DND-41 (cell line): ENCODE measurements around the gene DTYMK.

Experiments used
- ATAC-seq: fragments of 200-7000 bp; cut with Tn5 transposase; 3 replicates; pipeline ENCODE4 v1.9.1; 2021; ENCODE audit warnings: low read depth; ENCODE audit not compliant: insufficient read depth
- DNase-seq: peaks from one replicate; pipeline ENCODE4 v3.0.0-alpha.2; 2020
- H2AFZ ChIP-seq: 2 replicates; pipeline ENCODE4 v1.6.0; 2012; ENCODE audit warnings: low read depth, low read length
- H3K27ac ChIP-seq: 2 replicates; pipeline ENCODE4 v1.5.1; 2012; ENCODE audit warnings: low read length, inconsistent platforms
- H3K27me3 ChIP-seq: fragments of 200-600 bp; sonication (generic); 2 replicates; pipeline ENCODE4 v1.6.0; 2012; ENCODE audit warnings: low read length, mild to moderate bottlenecking, inconsistent platforms; ENCODE audit not compliant: insufficient read depth, poor library complexity
- H3K36me3 ChIP-seq: 2 replicates; pipeline ENCODE4 v1.5.1; 2012; ENCODE audit warnings: low read length, inconsistent platforms; ENCODE audit not compliant: insufficient read depth
- H3K4me1 ChIP-seq: 2 replicates; pipeline ENCODE4 v1.5.1; 2012; ENCODE audit warnings: mild to moderate bottlenecking, low read length; ENCODE audit not compliant: insufficient read depth
- H3K4me2 ChIP-seq: 2 replicates; pipeline ENCODE4 v1.6.0; 2012; ENCODE audit warnings: mild to moderate bottlenecking, moderate library complexity, low read length, inconsistent platforms; ENCODE audit not compliant: insufficient read depth
- H3K4me3 ChIP-seq, 2 experiments: fragments of 200-600 bp in 1 of 2; shearing (Covaris generic) in 1 of 2; 2 replicates each; pipeline ENCODE4 v1.5.1; 2012 to 2016; ENCODE audit warnings: inconsistent platforms in 2 of 2, low read length in 2 of 2, mild to moderate bottlenecking in 2 of 2, low read depth in 1 of 2, moderate library complexity in 1 of 2
- H3K79me2 ChIP-seq: 2 replicates; pipeline ENCODE4 v1.6.0; 2012; ENCODE audit warnings: low read length, inconsistent platforms; ENCODE audit not compliant: insufficient read depth
- H3K9ac ChIP-seq: 2 replicates; pipeline ENCODE4 v1.6.0; 2012; ENCODE audit warnings: low read depth, mild to moderate bottlenecking, inconsistent platforms, low read length, moderate library complexity
- H3K9me3 ChIP-seq: 2 replicates; pipeline ENCODE4 v1.5.1; 2012; ENCODE audit warnings: low read length, moderate library complexity, mild to moderate bottlenecking, inconsistent platforms; ENCODE audit not compliant: insufficient read depth, severe bottlenecking
- H4K20me1 ChIP-seq: 2 replicates; pipeline ENCODE4 v1.6.0; 2012; ENCODE audit warnings: low read length; ENCODE audit not compliant: insufficient read depth
- EZH2 ChIP-seq: IDR thresholded peaks from 3 replicates; pipeline ENCODE4 v1.6.1; 2012; ENCODE audit warnings: borderline replicate concordance, low read depth, mild to moderate bottlenecking, moderate library complexity, low read length, inconsistent platforms; ENCODE audit not compliant: severe bottlenecking
- TF ChIP-seq, protein P1 (sequence below): IDR thresholded peaks from 2 replicates; pipeline ENCODE4 v1.5.1; 2012; ENCODE audit warnings: borderline replicate concordance, low read length, moderate library complexity, mild to moderate bottlenecking; ENCODE audit not compliant: poor library complexity, severe bottlenecking; ENCODE audit errors: extremely low read depth

DTYMK gene

DNA sequence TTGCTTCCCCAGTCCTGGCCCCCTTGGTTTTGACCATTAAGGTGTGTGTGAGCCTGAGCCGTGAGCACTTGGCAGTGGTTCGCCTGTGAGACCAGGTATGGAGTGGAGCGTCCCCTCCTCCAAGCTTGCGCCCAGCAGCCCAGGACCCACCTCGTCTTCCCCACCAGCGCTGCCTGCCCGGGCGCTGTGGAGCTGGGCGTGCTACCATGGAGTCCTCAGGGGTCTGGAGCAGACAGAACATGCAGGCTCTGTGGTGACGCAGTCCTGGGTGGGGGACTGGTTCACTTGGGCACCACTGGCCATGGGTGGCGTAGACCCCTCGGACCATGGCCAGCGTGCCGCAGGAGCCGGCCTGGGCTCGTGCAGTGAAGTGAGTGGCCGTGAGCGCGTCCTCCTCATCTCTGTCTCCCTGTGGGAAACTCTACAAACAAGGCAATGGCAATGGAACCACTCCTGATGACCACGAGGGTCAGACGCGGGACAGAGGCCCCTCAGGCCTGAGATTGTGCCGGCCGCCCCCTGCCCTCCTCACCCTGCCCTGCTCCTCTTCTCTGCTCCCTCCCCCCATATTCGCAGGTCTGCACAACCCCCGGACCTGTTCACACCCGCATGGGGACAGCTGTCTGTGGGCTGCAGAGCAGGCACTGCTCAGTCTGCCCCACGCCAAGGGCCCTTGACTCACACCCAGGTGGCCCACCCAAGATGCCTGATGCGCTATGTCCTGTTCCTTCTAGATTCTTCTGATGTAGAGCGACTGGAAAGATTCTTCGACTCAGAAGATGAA is 15.0 kb downstream of the DTYMK start:
- Histone ChIP-seq H3K4me3 (no peak overlapping the region), H2AFZ (no peak overlapping the region), H3K4me1 (no peaks in the 10 kb centered on the region), H3K79me2 (no peaks in the 10 kb centered on the region), H3K9me3 (no peaks in the 10 kb centered on the region), H3K4me2 (no peak overlapping the region), H3K9ac (no peak overlapping the region), H3K27me3 (no peaks in the 10 kb centered on the region), H3K27ac (no peak overlapping the region), H3K36me3 (peaks cover 91% of the 10 kb centered on the region), H4K20me1 (peaks cover 13% of the 10 kb centered on the region)
- no peak for ATAC-seq
- no peak for TF ChIP-seq EZH2
- TF ChIP-seq, protein P1, sequence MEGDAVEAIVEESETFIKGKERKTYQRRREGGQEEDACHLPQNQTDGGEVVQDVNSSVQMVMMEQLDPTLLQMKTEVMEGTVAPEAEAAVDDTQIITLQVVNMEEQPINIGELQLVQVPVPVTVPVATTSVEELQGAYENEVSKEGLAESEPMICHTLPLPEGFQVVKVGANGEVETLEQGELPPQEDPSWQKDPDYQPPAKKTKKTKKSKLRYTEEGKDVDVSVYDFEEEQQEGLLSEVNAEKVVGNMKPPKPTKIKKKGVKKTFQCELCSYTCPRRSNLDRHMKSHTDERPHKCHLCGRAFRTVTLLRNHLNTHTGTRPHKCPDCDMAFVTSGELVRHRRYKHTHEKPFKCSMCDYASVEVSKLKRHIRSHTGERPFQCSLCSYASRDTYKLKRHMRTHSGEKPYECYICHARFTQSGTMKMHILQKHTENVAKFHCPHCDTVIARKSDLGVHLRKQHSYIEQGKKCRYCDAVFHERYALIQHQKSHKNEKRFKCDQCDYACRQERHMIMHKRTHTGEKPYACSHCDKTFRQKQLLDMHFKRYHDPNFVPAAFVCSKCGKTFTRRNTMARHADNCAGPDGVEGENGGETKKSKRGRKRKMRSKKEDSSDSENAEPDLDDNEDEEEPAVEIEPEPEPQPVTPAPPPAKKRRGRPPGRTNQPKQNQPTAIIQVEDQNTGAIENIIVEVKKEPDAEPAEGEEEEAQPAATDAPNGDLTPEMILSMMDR: no peak
- DNase-seq: no peak

DNA sequence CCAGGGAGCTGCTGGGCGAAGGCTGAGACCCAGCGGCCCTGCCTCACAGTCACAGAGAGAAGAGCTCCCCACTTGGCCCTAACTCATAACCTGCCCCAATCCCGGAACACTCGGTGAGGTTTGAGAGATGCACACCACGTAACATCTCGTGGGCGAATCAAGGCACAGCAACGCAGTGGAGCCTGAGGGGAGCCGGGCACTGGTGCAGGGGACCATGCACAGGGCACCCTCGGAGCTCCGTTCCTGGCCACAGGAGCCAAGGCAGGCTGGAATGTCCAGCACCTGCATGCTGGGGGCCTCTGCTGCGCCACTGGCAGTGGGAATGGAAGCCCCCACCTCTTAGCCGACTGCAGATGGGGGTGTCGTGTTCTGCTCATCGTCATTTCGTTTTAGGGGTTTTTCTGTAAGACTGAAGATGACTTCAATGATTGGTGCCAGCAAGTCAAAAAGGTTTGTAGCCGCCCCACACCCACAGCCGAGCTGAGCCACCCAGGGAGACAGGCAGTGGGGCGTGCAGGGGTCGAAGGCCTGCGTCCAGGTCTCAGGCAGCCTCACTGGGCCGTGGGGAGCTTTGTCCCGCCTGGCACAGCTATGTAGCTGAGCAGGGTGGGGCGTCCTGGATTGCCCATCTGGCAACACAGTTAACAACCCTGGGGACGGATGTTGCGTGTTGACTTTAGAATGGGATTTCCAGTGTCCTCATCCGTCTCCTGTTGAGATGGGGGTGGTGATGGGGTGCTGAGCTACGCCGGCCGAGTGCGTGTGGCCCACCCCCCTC is 16.1 kb downstream of the DTYMK start:
- H3K4me1 ChIP-seq: no peaks in the 10 kb centered on the region
- H2AFZ ChIP-seq: no peak overlapping the region
- no peaks in the 10 kb centered on the region for H3K27me3 ChIP-seq
- peaks cover 89% of the 10 kb centered on the region for H3K36me3 ChIP-seq
- TF ChIP-seq, protein P1: no peak
- ATAC-seq: no peak
- DNase-seq: no peak
- peaks cover 10% of the 10 kb centered on the region for H4K20me1 ChIP-seq
- H3K4me2 ChIP-seq: no peak overlapping the region
- H3K4me3 ChIP-seq: no peak overlapping the region
- H3K9me3 ChIP-seq: no peaks in the 10 kb centered on the region
- H3K27ac ChIP-seq: no peak overlapping the region
- no peaks in the 10 kb centered on the region for H3K79me2 ChIP-seq
- H3K9ac ChIP-seq: no peak overlapping the region

DNA sequence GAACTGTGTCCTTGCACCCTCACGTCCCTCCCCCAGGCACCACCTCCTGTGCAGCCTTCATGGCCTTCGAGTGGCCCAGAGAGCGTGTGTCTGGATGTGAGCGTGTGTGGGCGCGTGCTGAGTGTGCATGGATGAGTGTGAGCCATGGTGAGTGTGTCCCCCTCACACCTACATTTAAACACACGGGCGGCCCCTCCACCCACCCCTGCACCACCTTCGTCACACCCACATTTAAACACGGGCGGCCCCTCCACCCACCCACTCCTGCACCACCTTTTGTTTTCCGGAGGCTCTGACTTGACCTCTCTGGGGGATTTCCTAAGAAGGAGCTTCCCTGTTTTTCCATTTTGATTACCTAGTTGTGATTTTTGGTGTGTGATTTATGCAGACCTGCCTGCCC is 17.8 kb downstream of the DTYMK start:
- Histone ChIP-seq H3K9me3 (no peaks in the 10 kb centered on the region), H4K20me1 (peaks cover 10% of the 10 kb centered on the region), H3K9ac (no peak overlapping the region), H3K4me2 (no peak overlapping the region), H3K27me3 (no peaks in the 10 kb centered on the region), H3K4me3 (no peak overlapping the region), H3K4me1 (no peaks in the 10 kb centered on the region), H3K27ac (no peak overlapping the region), H3K79me2 (no peaks in the 10 kb centered on the region), H3K36me3 (peaks cover 73% of the 10 kb centered on the region), H2AFZ (no peak overlapping the region)
- no peak for DNase-seq
- ATAC-seq: no peak
- TF ChIP-seq, protein P1: no peak
- no peak for TF ChIP-seq EZH2
